Activated CD8-positive, alpha-beta T cell treated with anti-CD3 and anti-CD28 coated beads for 36 hours (primary cell): ENCODE results near the gene KATNB1. TPM values are rescaled to one million over a fixed set of nuclear protein-coding genes. Genes with fewer than 3 reads are reported as not detected.
A peak's percentile ranks its signal among the peaks of the same experiment; 100 is the strongest.

Experiments used
- ATAC-seq: fragments of 200-7000 bp; cut with Tn5 transposase; one replicate; pipeline ENCODE4 v1.10.0; 2021; ENCODE audit warnings: mild to moderate bottlenecking, moderate library complexity
- CTCF ChIA-PET: fragments of 350-600 bp; sonication (Branson Sonifier 250); formaldehyde crosslinking; loops from one replicate; lab custom pipeline; 2021; ENCODE audit warnings: antibody characterized with exemption; lab: Charles Lee
- POLR2A ChIA-PET: fragments of 350-600 bp; sonication (Branson Sonifier 250); formaldehyde crosslinking; loops from one replicate; lab custom pipeline; 2021; ENCODE audit warnings: antibody characterized with exemption; lab: Charles Lee
- DNase-seq: peaks from one replicate; pipeline ENCODE4 v3.0.0-alpha.2; 2020
- H3K27ac Mint-ChIP-seq: one replicate; pipeline ENCODE4 v1.8.0; 2021; ENCODE audit warnings: mild to moderate bottlenecking, mixed read lengths
- H3K27me3 Mint-ChIP-seq: one replicate; pipeline ENCODE4 v1.8.0; 2021; ENCODE audit warnings: mixed read lengths
- H3K36me3 Mint-ChIP-seq: one replicate; pipeline ENCODE4 v1.8.0; 2021; ENCODE audit warnings: low read depth, mixed read lengths
- H3K4me1 Mint-ChIP-seq: one replicate; pipeline ENCODE4 v1.8.0; 2021; ENCODE audit warnings: low read depth, mixed read lengths
- H3K4me3 Mint-ChIP-seq: one replicate; pipeline ENCODE4 v1.8.0; 2021; ENCODE audit warnings: mild to moderate bottlenecking, moderate library complexity, mixed read lengths
- H3K9me3 Mint-ChIP-seq: one replicate; pipeline ENCODE4 v1.8.0; 2021; ENCODE audit warnings: mixed read lengths
- CTCF ChIP-seq: fragments of 200-600 bp; IDR thresholded peaks from one replicate; pipeline ENCODE4 v1.8.0; 2022; ENCODE audit warnings: antibody characterized with exemption, mild to moderate bottlenecking
- intact Hi-C: fragments of 100-400 bp; cut with micrococcal nuclease; formaldehyde crosslinking; loops from one replicate; pipeline ENCODE4 v1.10.0; 2022
- total RNA-seq, 2 experiments: library from RNA; stranded (reverse); gene quantifications; one replicate each; pipeline ENCODE4 v1.2.3, GENCODE V29; 2021

KATNB1 gene
- total RNA-seq, 2 experiments from 2014 or later, result 35.1 to 39.6 TPM

- ChIA-PET POLR2A (interaction anchor here (1.2 kb wide), 1 partner anchor 13 kb away, joined by 3 read pairs; the partner anchor contains the start of gene KATNB1), CTCF (interaction anchor here (0.8 to 1.3 kb wide), 3 partner anchors 13 to 146 kb away, joined by 3 read pairs; no protein-coding TSS in a partner anchor)
- H3K9me3 Mint-ChIP-seq, result no peaks in the 10 kb centered on the region
- H3K27me3 Mint-ChIP-seq, result no peaks in the 10 kb centered on the region
- no peaks in the 10 kb centered on the region for H3K36me3 Mint-ChIP-seq
- TF ChIP-seq CTCF, result no peak
- H3K4me3 Mint-ChIP-seq, result no peak overlapping the region
- ATAC-seq (no peak), DNase-seq (no peak)
- intact Hi-C loops, result loop anchor here (10.0 kb wide), 1 partner anchor 148 kb away; no protein-coding TSS in a partner anchor
- H3K27ac Mint-ChIP-seq, result no peak overlapping the region
- H3K4me1 Mint-ChIP-seq, result peaks cover 2% of the 10 kb centered on the region
Observed at GRCh38 chr16:57723170-57723569, 12.4 kb upstream of the KATNB1 start.

- H3K27me3 Mint-ChIP-seq, result no peaks in the 10 kb centered on the region
- intact Hi-C loops, result loop anchor here (10.0 kb wide), 1 partner anchor 150 kb away; no protein-coding TSS in a partner anchor
- no peaks in the 10 kb centered on the region for H3K36me3 Mint-ChIP-seq
- ATAC-seq (no peak), DNase-seq (no peak)
- H3K9me3 Mint-ChIP-seq, result no peaks in the 10 kb centered on the region
- peaks cover 2% of the 10 kb centered on the region for H3K4me1 Mint-ChIP-seq
- ChIA-PET CTCF (interaction anchor here (2.4 kb wide), 1 partner anchor 148 kb away, joined by 8 read pairs; no protein-coding TSS in a partner anchor), POLR2A (no interaction called here)
- no peak overlapping the region for H3K4me3 Mint-ChIP-seq
- TF ChIP-seq CTCF, result no peak
- no peak overlapping the region for H3K27ac Mint-ChIP-seq
Observed at GRCh38 chr16:57724531-57724930, 11.0 kb upstream of the KATNB1 start.

GRCh38 chr16:57725151-57725550, 10.4 kb upstream of the KATNB1 start:
- ChIA-PET CTCF (interaction anchor here (2.4 kb wide), 1 partner anchor 149 kb away, joined by 8 read pairs; no protein-coding TSS in a partner anchor), POLR2A (no interaction called here)
- Mint-ChIP-seq H3K36me3 (no peaks in the 10 kb centered on the region), H3K27ac (no peak overlapping the region), H3K27me3 (no peaks in the 10 kb centered on the region), H3K4me3 (no peak overlapping the region), H3K9me3 (no peaks in the 10 kb centered on the region), H3K4me1 (peaks cover 2% of the 10 kb centered on the region)
- DNase-seq (peak; percentile 17), ATAC-seq (peak; percentile 52)
- no peak for TF ChIP-seq CTCF
- intact Hi-C loops, result loop anchor here (10.0 kb wide), 1 partner anchor 150 kb away; no protein-coding TSS in a partner anchor

- intact Hi-C loops, result loop anchor here (10.0 kb wide), 1 partner anchor 151 kb away; no protein-coding TSS in a partner anchor
- Mint-ChIP-seq H3K36me3 (no peaks in the 10 kb centered on the region), H3K27ac (no peak overlapping the region), H3K27me3 (no peaks in the 10 kb centered on the region), H3K4me1 (peaks cover 2% of the 10 kb centered on the region), H3K9me3 (no peaks in the 10 kb centered on the region), H3K4me3 (no peak overlapping the region)
- POLR2A ChIA-PET, result no interaction called here
- no peak for DNase-seq
- no peak for ATAC-seq
- CTCF ChIA-PET, result interaction anchor here (1.5 to 2.4 kb wide), 3 partner anchors 11 to 149 kb away, joined by 6 to 9 read pairs (median 8); no protein-coding TSS in a partner anchor
- no peak for TF ChIP-seq CTCF
Observed at GRCh38 chr16:57725554-57725953, 10.0 kb upstream of the KATNB1 start.

- POLR2A ChIA-PET, result interaction anchor here (1.3 to 1.4 kb wide), 2 partner anchors 36 to 135 kb away, joined by 3 read pairs; no protein-coding TSS in a partner anchor
Observed at GRCh38 chr16:57725976-57726375, 9.6 kb upstream of the KATNB1 start.

More at GRCh38 chr16:57725976-57726375, 9.6 kb upstream of the KATNB1 start:
- no peak for ATAC-seq
- intact Hi-C loops, result loop anchor here (10.0 kb wide), 1 partner anchor 151 kb away; no protein-coding TSS in a partner anchor
- TF ChIP-seq CTCF, result no peak
- Mint-ChIP-seq H3K27me3 (no peaks in the 10 kb centered on the region), H3K9me3 (no peaks in the 10 kb centered on the region), H3K4me3 (no peak overlapping the region), H3K36me3 (no peaks in the 10 kb centered on the region), H3K4me1 (peaks cover 2% of the 10 kb centered on the region), H3K27ac (no peak overlapping the region)
- CTCF ChIA-PET, result interaction anchor here (1.5 to 2.4 kb wide), 3 partner anchors 11 to 150 kb away, joined by 6 to 9 read pairs (median 8); no protein-coding TSS in a partner anchor
- no peak for DNase-seq
